Muscle of arm (tissue), 12 donors: ENCODE results near the gene PUS10. TPM values are rescaled to one million over a fixed set of nuclear protein-coding genes. Genes with fewer than 3 reads are reported as not detected.
"Not testable (repeated sequence)": the region's sequence is repeated elsewhere in the genome, so short reads cannot be mapped to it uniquely, and the experiment has no call there.

Experiments
- DNase-seq: peaks from one replicate; pipeline ENCODE4 v3.0.0-alpha.2; 2013
- polyA plus RNA-seq, 12 donors: library from polyadenylated mRNA; unstranded; fragments of 120-200 nt; gene quantifications; one replicate each; pipeline ENCODE4 v1.2.1, GENCODE V29; 2013; ENCODE audit not compliant: insufficient read length in 12 of 12

Gene PUS10
- polyA plus RNA-seq, 12 donors, result 3.8 to 9.5 (median 5.2) TPM; not detected in 1

GRCh38 chr2:60932954-60933353, 85.1 kb downstream of the PUS10 start:
- DNase-seq, result no peak

- not testable (repeated sequence) for DNase-seq
Observed at GRCh38 chr2:60932061-60932460, 86.0 kb downstream of the PUS10 start.

- DNase-seq, result peak; percentile 3
Observed at GRCh38 chr2:60926741-60927552, 91.1 kb downstream of the PUS10 start.

DNA sequence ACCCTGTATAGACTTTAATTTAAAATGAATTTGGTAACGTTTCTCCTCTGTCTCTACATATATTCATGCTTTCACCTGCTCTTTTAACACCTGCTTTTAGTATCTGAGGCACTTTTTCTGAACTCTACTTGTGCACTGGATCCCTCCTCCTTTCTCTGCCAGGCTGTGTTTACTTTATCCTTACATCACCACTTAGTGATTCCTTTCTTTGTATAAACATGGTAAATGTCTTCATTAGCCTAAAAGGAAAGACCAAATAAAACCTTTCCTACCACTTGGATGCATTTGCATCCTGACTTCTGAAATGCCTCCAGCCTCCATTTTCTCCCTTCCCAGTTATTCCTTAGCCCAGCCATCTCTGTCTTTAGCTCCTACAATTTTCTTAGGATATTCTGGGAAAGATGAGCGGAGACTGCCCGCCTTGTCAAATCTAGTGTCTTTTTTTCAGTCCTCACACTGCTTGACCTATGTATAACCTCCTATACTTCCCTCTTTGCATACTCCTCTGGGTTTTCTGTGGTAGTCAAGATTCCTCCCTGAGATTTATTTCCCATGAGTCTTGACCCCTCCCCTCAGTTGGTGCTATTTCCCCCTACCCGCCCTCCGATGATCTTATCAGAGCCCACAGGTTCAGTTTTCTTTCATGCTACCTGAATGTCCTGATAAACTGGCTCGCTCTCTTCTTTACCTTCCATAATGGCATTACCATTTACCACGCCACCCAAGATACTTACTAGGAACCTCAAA, 91.9 kb downstream of the PUS10 start:
- no peak for DNase-seq

DNA sequence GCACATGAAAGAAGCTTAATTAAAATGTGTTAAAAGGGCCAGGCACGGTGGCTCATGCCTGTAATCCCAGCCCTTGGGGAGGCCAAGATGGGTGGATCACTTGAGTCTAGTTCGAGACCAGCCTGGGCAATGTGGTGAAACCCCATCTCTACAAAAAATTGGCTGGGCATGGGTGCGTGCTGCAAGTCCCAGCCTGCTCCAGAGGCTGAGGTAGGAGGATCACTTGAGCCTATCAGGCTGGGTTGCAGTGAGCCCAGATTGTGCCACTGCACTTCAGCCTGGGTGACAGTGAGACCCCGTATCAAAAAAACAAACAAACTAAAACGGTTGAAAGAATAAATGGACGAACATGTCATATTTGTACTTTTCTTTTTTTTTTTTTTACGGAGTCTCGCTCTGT, 110.7 kb downstream of the PUS10 start:
- DNase-seq, result no peak

DNA sequence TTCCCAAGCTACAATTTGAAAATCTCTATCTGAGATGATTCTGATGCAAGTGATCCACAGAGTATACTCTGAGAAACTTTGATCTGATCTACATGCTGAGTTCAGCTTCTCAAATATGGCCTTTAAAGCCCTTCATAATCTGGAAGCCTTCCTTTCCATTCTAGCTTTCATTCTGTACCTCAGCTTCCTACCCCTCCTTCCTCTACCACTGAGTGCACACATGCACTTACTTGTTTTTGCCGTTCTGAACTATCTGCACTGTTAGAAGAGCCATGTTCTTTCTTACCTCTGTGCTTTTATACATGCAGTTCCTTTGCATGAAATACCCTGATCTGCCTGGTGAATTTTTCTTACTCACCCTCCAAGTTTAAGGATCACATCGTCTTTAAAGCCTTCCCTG, 111.7 kb downstream of the PUS10 start:
- DNase-seq, result no peak

DNA sequence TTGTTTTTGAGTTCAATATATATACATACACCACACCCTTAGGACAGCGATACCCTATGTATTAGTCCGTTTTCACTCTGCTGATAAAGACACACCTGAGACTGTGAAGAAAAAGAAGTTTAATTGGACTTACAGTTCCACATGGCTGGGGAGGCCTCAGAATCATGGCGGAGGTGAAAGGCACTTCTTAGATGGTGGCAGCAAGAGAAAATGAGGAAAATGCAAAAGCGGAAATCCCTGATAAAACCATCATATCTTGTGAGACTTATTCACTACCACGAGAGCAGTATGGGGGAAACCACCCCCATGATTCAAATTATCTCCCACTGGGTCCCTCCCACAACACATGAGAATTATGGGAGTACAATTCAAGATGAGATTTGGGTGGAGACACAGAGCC, 112.2 kb downstream of the PUS10 start:
- DNase-seq, result not testable (repeated sequence)

- DNase-seq, result not testable (repeated sequence)
Observed at GRCh38 chr2:60901296-60901695, 116.8 kb downstream of the PUS10 start.

GRCh38 chr2:60899892-60900249, 118.2 kb downstream of the PUS10 start:
- no peak for DNase-seq

GRCh38 chr2:60899230-60899891, 118.7 kb downstream of the PUS10 start:
- no peak for DNase-seq

- no peak for DNase-seq
Observed at GRCh38 chr2:60898567-60898966, 119.5 kb downstream of the PUS10 start.

Other genes with a start within 250 kb of the PUS10 start
- 1 to 10 TPM in 11 of 12 donors, not detected in 1; 4.2 to 9.1 (median 5.8) TPM for gene REL, start 136.7 kb downstream of the PUS10 start, polyA plus RNA-seq
- 10 to 100 TPM in 11 of 12 donors, not detected in 1; 17.6 to 30.2 (median 24.4) TPM for gene PEX13, start 535 bp downstream of the PUS10 start, polyA plus RNA-seq
- 10 to 100 TPM in 9 of 12 donors, 1 to 10 TPM in 2, not detected in 1; 8.9 to 31.1 (median 13.3) TPM for gene SANBR, start 47.6 kb upstream of the PUS10 start, polyA plus RNA-seq
- 10 to 100 TPM in 11 of 12 donors, not detected in 1; 16.1 to 43.5 (median 24.2) TPM for gene C2orf74, start 143.9 kb upstream of the PUS10 start, polyA plus RNA-seq